Esophagus muscularis mucosa (tissue), 4 donors: ENCODE measurements around the gene PROKR1. TPM values are rescaled to one million over a fixed set of nuclear protein-coding genes. Genes with fewer than 3 reads are reported as not detected.

ENCODE experiments used
- DNase-seq: peaks from one replicate; pipeline ENCODE4 v3.0.0-alpha.2; 2017; ENCODE audit errors: extremely low spot score
- H3K27ac ChIP-seq, 4 donors: fragments of 200-600 bp; sonication (generic); replicated peaks in 1 of 4; 1 replicate in 3 of 4; 2 replicates in 1 of 4; pipeline ENCODE4 v1.5.1; 2016 to 2019; ENCODE audit warnings: mild to moderate bottlenecking in 1 of 4
- H3K27me3 ChIP-seq, 4 donors: fragments of 200-600 bp; sonication (generic); one replicate each; pipeline versions ENCODE4 v1.5.1 to v1.6.0; 2016 to 2019
- H3K36me3 ChIP-seq, 4 donors: fragments of 200-600 bp; sonication (generic); one replicate each; pipeline ENCODE4 v1.5.1; 2016 to 2019
- H3K4me1 ChIP-seq, 4 donors: fragments of 200-600 bp; sonication (generic); one replicate each; pipeline ENCODE4 v1.5.1; 2016 to 2019
- H3K4me3 ChIP-seq, 4 donors: fragments of 200-600 bp; sonication (generic); 1 replicate in 2 of 4; 2 replicates in 2 of 4; pipeline ENCODE4 v1.5.1; 2016 to 2019; ENCODE audit warnings: mild to moderate bottlenecking in 4 of 4, moderate library complexity in 1 of 4
- H3K9me3 ChIP-seq, 4 donors: fragments of 200-600 bp; sonication (generic); 1 replicate in 3 of 4; 2 replicates in 1 of 4; pipeline ENCODE4 v1.5.1; 2016 to 2019
- EP300 ChIP-seq: sonication (generic); formaldehyde crosslinking; IDR thresholded peaks from one replicate; pipeline ENCODE4 v1.6.1; 2017; ENCODE audit warnings: antibody characterized with exemption
- POLR2A ChIP-seq: fragments of 450-650 bp; IDR thresholded peaks from one replicate; pipeline ENCODE4 v1.6.1; 2017; ENCODE audit warnings: antibody characterized with exemption, moderate library complexity, mild to moderate bottlenecking, low read depth
- POLR2AphosphoS5 ChIP-seq, 2 donors: sonication (generic); formaldehyde crosslinking; IDR thresholded peaks; one replicate each; pipeline ENCODE4 v1.6.1; 2017; ENCODE audit warnings: antibody characterized with exemption in 2 of 2
- WGBS: methylation state at CpG from one replicate; pipeline ENCODE4 v1.1.5; 2018; 5-methylcytosine and 5-hydroxymethylcytosine counted together
- intact Hi-C: fragments of 100-400 bp; cut with DNase I; formaldehyde crosslinking; loops from one replicate; pipeline ENCODE4 v1.15.1; 2023
- total RNA-seq, 4 donors: library from RNA; depleted of rRNA; stranded (reverse); fragments of >200 nt; gene quantifications; one replicate each; pipeline versions ENCODE4 v1.1.0 to v1.2.1, GENCODE V29; 2016
- TF ChIP-seq, protein P1 (sequence below), 3 experiments: fragments of 200-600 bp in 2 of 3; fragments of 450-650 bp in 1 of 3; sonication (generic) in 2 of 3; IDR thresholded peaks; one replicate each; pipeline ENCODE4 v1.5.1; 2017 to 2019; ENCODE audit warnings: antibody characterized with exemption in 3 of 3, mild to moderate bottlenecking in 2 of 3, moderate library complexity in 1 of 3

PROKR1 gene
- total RNA-seq, 4 donors from 2014 or later, result not detected

DNA sequence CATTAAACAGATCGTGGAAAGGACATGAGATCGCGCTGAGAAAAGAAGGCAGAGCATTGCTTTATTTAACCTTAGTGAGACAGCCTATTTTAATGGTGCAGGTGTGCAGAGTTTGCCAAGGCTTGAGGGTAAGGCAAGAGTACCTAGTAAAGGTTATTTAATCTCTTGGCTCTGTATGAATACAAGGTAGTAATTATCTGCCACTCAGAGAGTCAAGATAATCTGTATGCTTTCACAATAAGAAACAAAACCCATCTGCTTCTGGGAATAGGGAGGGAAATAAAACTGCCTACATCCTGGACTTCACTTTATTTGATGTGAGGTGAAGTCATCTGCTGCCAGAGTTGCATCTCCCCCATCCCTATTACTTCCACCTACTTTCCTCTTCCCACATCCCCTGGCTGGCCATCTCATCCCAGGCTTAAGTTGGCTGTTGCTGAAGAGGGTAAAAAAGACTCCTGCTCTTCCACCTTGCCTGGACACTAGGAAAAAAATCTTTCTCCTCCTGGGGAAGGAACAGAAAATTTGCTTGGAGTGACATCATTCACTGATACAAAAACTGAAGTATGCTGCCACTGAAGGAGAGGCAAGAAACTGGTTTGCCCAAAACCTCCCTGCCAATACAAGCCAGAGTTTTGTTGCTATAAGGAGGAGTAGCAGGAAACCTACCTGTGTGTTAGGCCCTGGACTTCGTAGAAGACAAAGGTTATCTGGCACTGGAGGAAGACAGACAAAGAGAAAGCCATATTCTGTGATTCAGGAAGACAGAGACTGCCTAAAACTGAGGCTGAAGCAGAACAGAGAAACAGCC lies 55.4 kb downstream of the PROKR1 start:
- Histone ChIP-seq H3K36me3 (no peaks in the 10 kb centered on the region), H3K27me3 (peaks cover 0 to 6% (median 0%) of the 10 kb centered on the region in 4 donors), H3K9me3 (peaks cover 0 to 5% (median 0%) of the 10 kb centered on the region in 4 donors), H3K27ac (no peak overlapping the region), H3K4me1 (no peaks in the 10 kb centered on the region), H3K4me3 (no peak overlapping the region)
- peak; percentile 5 for DNase-seq
- WGBS, result 76% methylated on average over 4 of the region's 4 CpGs
- intact Hi-C loops, result no loop called here
- TF ChIP-seq EP300, result no peak

DNA sequence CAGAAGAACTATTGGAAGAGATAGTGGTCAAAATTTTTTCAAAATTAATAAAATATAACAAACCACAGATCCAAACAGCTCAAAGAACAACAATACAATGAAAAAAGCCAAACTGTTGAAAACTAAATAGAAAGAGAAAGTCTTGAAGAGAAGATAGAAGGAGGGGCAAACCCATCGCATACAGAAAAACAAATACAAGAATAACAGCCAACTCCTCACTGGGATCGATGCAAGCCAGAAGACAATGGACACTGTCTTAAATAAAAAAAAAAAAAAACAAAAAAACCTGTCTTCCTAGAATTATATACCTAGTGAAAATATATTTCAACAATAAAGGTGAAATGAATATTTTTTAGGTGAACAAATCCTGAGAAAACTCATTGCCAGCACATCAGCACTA lies 57.2 kb downstream of the PROKR1 start:
- H3K36me3 ChIP-seq, result no peaks in the 10 kb centered on the region
- peaks cover 0 to 5% (median 0%) of the 10 kb centered on the region in 4 donors for H3K9me3 ChIP-seq
- WGBS, result 94% methylated on average over 2 of the region's 2 CpGs
- H3K27me3 ChIP-seq, result peaks cover 0 to 6% (median 0%) of the 10 kb centered on the region in 4 donors
- no peaks in the 10 kb centered on the region for H3K4me1 ChIP-seq
- H3K4me3 ChIP-seq, result no peak overlapping the region
- intact Hi-C loops, result no loop called here
- H3K27ac ChIP-seq, result no peak overlapping the region
- TF ChIP-seq, protein P1, sequence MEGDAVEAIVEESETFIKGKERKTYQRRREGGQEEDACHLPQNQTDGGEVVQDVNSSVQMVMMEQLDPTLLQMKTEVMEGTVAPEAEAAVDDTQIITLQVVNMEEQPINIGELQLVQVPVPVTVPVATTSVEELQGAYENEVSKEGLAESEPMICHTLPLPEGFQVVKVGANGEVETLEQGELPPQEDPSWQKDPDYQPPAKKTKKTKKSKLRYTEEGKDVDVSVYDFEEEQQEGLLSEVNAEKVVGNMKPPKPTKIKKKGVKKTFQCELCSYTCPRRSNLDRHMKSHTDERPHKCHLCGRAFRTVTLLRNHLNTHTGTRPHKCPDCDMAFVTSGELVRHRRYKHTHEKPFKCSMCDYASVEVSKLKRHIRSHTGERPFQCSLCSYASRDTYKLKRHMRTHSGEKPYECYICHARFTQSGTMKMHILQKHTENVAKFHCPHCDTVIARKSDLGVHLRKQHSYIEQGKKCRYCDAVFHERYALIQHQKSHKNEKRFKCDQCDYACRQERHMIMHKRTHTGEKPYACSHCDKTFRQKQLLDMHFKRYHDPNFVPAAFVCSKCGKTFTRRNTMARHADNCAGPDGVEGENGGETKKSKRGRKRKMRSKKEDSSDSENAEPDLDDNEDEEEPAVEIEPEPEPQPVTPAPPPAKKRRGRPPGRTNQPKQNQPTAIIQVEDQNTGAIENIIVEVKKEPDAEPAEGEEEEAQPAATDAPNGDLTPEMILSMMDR (IDR thresholded peaks at IDR 0.05), result no peak
- TF ChIP-seq POLR2A, result no peak
- no peak for TF ChIP-seq POLR2AphosphoS5 (IDR thresholded peaks at IDR 0.05)
- TF ChIP-seq EP300, result no peak
- DNase-seq, result no peak

DNA sequence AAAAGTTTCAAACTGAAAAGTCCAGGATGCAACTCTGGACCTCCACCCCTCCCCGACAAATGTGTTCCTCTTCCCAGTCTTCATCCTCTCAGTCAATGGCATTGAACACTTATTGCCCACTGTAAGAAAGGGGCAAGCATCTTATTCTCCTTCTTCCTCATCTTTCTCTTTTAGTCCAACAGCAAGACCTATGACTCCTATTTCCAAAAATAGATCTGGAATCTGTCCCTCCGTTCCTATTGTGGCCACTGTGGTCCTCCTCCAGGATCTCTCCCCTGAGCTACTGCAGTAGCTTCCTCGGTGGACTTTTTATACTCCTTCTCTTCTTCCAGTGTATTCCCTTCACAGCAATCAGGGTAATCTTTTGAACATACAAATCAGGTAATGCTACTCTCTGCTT lies 63.3 kb downstream of the PROKR1 start:
- peak; percentile 66 for DNase-seq
- H3K9me3 ChIP-seq, result no peaks in the 10 kb centered on the region
- no peak overlapping the region for H3K4me3 ChIP-seq
- H3K27ac ChIP-seq, result no peak overlapping the region
- no peaks in the 10 kb centered on the region for H3K27me3 ChIP-seq
- intact Hi-C loops, result no loop called here
- H3K4me1 ChIP-seq, result no peaks in the 10 kb centered on the region
- TF ChIP-seq POLR2AphosphoS5 (IDR thresholded peaks at IDR 0.05), result no peak
- TF ChIP-seq, protein P1 (IDR thresholded peaks at IDR 0.05), result no peak
- TF ChIP-seq POLR2A, result no peak
- no peak for TF ChIP-seq EP300
- WGBS, result 72% methylated on average over 3 of the region's 3 CpGs
- H3K36me3 ChIP-seq, result no peaks in the 10 kb centered on the region

Other genes starting within 250 kb of the PROKR1 start
- under 1 TPM; 0.33 to 0.83 (median 0.59) TPM for gene FBXO48, start 176.3 kb upstream of the PROKR1 start, total RNA-seq
- gene APLF, start 176.0 kb upstream of the PROKR1 start, total RNA-seq, result 10 to 100 TPM in 3 of 4 donors, 1 to 10 TPM in 1; 7.6 to 12.1 (median 10.9) TPM
- gene ARHGAP25, start 91.2 kb downstream of the PROKR1 start, total RNA-seq, result 1 to 10 TPM; 3.7 to 9.3 (median 5.4) TPM
- gene BMP10, start 227.8 kb downstream of the PROKR1 start, total RNA-seq, result not detected